HG03095 (cell line): ENCODE measurements around the gene DHRS4L2.

Source experiments
- ATAC-seq: cut with Tn5 transposase; IDR thresholded peaks from one replicate; pipeline ENCODE4 v1.9.1; 2021; ENCODE audit warnings: moderate library complexity; ENCODE audit not compliant: unreplicated experiment

DHRS4L2 gene

GRCh38 chr14:24051789-24052655 is 63.3 kb downstream of the DHRS4L2 start, which contains the start of gene CARMIL3:
CARMIL3 (plus strand) TSS chr14:24052009; CDS start chr14:24052154, 145 bp downstream.
- ATAC-seq: peak; percentile 63

DNA sequence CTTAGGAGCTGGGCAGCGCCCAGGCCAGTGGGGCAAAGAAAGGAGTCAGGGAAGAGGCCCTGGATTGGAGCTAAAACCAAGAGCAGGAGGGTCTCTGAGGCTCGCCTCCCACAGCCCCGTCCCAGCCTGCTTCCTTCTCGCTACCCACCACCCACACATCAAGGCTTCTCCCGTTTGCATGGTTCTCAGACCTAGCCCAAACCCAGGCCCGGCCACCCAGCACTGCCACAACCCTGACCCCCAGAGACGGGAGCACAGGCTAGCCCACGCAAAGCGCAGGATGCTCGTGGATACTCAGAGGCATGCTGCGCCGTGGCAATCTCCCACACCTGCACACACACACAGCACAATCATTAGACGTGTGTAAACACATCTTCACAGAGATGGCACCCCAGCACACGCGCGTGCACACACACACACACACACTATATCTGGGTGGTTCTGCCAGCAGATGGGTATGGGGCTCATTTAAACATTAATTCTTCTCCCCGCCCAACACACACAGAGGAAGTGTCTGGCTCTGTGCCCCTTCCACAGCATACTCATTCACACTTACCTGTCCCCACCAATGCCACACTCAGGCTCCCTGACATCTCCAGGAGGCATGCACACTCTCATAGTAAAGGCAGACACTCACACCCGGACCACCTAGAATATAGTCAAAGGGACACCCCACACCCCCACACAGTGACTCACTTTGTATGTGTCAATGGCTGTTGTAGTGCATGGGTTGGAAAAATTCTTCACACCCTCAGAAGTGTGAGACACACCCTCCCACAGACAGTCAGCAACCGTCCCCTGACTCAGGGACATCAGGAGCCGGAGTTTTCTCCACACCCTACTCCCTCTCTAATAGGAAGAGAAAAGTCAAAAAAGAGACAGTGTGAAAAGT is 64.2 kb downstream of the DHRS4L2 start:
- ATAC-seq: no peak

DNA sequence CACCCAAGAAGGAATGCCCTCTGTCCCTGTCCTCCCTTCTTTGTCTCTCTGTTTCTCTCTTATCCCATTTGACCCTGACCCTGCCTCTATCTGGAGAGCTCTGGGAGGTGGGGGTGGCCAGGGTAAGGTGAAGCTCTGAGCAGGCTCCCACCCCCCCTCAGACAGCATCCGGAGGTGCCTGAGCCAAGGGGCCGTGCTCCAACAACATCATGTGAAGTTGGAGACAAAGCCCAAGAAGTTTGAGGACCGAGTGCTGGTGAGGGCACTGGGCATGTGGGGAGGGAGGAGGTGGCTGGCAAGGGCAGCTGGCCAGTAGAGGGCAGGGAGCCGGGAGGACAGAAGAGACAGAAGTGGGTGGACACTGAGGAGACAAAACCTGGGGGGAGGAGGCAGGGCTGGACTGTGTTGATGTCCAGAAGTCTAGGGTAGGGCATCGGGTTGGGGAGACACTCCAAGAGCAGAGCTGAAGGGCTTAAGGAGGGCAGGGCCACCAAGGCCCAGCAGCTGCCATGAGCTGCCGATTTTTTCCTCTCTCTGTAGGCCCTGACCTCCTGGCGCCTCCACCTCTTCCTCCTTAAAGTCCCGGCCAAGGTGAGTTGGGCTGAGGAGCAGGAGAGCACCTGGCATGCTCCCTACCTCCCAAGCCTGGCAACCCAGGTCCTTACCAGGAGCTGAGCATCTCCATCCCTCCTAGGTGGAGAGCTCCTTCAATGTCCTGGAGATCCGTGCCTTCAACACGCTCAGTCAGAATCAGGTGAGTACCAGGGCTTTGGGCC is 65.0 kb downstream of the DHRS4L2 start:
- ATAC-seq: no peak

GRCh38 chr14:24054324-24054641 is 65.6 kb downstream of the DHRS4L2 start:
- ATAC-seq: no peak

GRCh38 chr14:24054646-24055045 is 65.9 kb downstream of the DHRS4L2 start:
- no peak for ATAC-seq
